CD4-positive, alpha-beta T cell treated with Interleukin-4 for 1 hour (primary cell): ENCODE results near the gene INAVA.

ENCODE experiments used
- DNase-seq, 2 donors: peaks; one replicate each; pipeline ENCODE4 v3.0.0-alpha.2; 2020 to 2022

The INAVA gene, protein sequence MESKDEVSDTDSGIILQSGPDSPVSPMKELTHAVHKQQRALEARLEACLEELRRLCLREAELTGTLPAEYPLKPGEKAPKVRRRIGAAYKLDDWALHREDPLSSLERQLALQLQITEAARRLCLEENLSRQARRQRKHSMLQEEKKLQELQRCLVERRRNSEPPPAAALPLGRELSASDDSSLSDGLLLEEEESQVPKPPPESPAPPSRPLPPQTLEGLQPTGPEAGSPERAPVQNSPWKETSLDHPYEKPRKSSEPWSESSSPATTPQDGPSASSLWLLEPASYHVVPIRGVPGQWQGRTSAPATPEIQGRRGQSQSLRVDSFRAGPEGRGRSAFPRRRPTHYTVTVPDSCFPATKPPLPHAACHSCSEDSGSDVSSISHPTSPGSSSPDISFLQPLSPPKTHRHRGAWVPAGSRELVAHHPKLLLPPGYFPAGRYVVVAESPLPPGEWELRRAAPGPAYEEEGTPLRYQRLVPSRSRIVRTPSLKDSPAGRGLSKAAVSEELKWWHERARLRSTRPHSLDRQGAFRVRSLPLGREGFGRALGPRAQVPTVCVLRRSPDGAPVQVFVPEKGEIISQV

DNA sequence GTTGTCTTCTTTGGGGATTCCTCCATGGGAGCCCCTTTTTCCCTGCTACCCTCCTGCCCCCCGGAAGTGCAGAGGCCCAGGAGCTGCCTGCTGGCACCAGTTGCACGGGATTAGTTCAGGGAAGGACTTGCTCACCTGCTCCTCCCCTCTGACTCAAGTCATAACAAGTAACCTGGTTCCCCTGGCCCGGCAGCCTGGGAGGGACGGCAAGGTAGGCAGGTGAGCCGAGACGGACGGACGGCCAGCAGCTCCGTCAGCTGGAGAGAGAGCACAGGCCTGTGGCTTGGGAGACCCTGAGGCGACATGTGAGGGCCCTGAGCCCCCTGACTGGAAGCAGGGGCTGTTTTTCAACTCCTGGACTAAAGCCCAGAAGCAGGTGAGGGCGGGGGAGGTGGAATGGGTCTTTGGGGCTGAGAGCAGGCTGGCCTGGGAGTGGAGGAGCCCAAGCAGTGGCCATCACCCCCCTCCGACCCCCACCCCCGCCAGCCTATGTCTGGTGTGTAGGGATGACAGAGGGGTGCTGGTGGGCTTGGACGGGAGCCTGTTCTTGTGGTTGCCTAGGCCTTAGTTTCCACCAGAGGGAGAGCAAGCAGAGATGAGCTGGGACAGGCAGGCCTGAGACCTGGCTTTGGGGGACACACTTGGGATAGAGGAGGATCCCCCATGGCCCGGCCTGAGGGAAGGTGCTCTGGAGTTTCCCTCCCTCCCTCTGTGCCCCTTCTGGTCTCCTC, at the start of gene INAVA:
TSS of gene INAVA (plus strand) at position 189 of the 731 bp plus-strand sequence. CDS start 3,501 bp downstream, outside the sequence.
- DNase-seq: no peak

DNA sequence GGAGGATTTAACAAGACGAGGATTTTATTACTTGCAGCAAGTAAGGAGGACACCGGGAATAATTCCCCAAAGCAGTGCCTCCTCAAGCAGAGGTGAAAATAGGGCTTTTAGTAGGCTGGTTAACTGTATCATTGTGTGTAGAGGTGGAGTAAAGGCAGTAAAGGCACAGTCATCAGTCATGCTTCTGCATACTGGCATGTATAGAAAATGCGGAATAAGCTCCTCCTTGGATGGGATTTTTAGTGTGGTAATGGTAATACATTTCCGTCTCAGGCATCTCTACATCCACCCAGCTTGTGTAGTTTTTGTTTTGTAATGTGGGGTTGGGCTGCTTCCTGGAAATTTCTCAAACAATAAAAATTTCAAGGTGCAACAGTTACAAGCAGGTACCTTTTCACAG, 49.3 kb upstream of the INAVA start:
- DNase-seq: no peak

DNA sequence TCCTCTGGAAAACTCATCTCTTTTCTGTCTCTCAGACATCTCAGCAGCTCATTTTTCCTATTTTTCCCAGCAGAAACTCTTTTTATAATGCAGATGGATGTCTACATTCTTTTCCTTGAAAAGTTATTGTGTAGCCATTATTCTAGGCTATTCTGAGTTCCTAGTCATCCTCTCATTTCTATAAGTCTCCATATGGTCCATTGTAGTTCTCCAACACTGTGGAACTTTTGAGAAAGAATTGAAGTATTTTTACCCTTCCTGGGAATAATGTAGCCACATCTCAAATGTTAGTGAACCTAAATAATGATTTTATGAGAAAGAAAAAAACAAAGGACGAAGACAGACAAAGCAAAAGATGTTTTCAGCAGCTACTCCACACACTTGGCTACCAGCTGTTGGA, 48.3 kb upstream of the INAVA start:
- DNase-seq: no peak

DNA sequence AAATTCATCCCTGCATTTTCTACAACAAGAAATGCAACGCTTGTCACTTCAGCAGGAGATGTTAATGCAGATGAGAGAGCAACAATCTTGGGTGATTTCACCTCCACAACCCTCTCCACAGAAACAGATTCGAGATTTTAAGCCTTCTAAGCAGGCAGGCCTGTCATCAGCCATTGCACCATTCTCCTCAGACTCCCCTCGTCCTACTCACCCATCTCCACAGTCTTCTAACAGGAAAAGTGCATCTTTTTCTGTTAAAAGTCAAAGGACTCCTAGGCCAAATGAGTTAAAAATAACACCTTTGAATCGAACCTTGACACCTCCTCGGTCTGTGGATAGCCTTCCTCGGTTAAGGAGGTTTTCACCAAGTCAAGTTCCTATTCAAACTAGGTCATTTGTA, 45.3 kb upstream of the INAVA start:
- DNase-seq: no peak

DNA sequence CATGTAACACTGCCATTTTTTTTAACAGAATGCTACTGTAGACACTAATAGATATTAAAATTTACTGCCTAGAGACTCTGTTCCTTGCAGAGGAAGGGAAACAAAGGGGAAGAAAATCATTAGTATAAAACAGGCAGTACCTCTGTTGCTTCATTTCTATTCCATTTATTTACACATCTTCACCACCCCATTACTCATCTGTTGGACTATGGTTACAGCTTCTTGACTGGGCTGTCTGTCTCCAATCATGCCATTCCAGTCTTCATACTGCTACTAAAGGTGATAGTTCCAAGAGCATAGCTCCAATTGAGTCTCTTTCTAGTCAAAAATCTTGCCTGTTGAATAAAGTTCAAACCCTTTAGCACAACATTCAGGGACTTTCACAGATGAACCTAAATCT, 44.1 kb upstream of the INAVA start:
- DNase-seq: no peak

DNA sequence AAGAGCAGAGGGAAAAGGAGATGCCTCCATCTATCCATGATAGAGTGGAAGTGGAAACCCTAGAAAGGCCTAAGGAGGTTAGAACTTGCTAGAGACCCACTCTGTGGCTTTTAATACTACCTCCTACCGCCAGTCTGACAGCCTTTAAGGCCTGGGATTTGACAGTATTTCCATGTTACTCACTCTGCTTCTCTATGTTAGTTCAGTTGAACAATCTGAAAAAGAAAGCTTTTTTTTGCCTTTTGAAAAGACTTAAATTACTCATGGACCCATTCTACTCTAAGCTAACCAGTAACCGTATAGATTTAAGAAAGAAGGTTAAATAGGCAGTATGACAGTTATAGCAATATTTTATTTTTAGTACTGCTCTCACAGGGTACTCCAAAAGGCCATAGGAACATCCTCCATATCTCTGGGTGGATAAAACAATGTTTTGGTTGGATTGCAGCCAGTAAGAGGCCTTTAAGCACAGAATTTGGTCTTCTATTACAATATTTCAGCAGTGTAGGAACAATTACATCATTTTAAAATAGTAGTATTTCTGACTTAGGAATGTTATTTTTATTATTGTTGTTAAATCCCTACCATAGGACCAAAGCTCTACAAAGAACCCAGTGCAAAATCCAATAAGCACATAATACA, 37.9 kb upstream of the INAVA start:
- DNase-seq: no peak

DNA sequence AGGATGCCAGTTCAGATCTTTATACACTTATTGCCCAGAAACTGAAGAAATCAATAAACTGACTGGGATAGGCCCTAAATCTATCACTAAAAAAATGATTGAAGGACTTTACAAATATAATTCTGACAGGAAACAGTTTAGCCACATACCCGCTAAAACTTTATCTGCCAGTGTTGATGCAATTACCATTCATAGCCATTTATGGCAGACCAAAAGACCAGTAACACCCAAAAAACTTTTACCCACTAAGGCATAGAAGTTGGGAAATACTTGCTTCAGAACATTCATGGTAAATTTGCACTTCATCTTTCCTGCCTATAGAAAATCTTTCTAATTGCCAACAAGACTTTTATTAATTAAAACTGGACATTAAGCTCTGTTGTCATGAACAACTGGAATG, 36.9 kb upstream of the INAVA start:
- DNase-seq: no peak

DNA sequence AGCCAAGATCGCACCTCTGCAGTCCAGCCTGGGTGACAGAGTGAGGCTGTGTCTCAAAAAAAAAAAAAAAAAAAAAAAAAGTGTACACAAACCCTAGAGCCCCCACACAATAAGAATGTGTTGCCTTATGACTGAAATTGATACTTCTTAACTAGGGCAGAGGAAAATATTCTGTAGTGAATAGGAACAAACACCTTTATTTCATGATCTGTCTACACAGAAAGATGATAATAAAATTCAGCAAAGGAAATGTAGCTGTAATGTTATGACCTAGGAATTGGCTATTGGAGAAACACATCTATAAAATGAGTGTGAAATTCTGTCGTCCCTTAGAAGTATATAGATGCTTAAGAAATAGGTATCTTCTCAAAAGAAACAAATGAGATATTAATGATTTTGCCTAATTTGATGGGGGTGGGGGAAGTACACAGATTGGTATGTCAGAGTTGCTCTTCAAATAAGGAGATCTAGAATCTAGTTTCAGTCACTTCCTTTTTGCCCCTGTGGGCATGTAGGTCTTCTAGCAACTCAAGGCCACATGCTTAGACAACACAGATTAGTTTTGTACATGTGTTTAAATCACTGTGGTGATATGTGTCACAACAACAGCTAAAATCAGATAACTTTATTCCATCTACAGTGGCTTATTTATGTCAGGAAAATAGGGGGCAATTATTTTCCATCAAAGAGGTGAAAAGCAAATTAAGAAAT, 32.6 kb upstream of the INAVA start:
- DNase-seq: peak in 1 of 2 donors; percentile 61

DNA sequence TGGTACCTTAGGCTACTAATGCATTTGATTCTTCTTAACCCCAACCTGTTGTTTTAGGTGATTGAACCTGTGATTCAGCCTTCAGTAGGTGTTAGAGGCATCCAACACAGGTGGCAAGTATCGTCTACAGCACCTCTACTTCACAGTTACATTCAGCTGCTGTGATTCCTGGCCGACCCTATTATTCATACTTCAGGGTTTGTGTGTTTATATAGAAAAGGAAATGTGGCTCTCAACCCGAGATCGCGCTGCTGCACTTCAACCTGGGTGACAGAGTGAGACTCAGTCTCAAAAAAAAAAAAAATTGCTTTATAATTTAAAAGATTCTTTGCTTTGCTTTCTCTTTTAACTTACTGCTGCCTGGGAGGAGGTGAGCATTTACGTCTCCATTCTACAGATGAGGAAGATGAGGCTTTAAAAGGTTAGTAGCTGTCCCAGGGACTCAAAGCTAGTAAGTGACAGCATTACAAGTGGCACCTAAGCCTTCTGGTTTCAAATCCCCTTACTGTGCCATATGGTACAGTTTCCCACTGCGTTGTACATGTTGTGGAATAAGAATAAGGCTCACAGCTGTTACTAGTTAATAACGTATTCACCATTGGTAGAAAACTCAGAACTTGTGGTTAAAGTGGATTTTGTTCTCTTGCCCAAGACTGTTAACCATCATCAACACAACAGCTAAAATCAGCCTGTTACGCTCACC, 31.8 kb upstream of the INAVA start:
- peak in 1 of 2 donors; percentile 41 for DNase-seq

DNA sequence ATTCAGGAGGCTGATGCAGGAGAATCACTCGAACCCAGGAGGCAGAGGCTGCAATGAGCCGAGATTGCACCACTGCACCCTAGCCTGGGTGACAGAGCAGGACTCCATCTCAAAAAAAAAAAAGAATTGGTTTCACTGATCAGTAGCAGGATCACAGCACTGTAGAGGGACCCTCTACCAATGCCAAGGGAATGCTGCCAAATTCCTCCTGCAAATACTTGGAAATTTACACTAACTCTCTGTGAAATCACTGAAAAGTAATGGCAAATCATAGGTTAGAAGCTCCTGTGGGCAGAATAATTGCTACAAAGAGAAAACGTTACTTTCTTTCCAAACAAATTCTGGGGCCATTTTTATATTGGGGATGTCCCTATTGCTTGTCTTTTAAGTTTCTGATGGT, 28.6 kb upstream of the INAVA start:
- DNase-seq: no peak

DNA sequence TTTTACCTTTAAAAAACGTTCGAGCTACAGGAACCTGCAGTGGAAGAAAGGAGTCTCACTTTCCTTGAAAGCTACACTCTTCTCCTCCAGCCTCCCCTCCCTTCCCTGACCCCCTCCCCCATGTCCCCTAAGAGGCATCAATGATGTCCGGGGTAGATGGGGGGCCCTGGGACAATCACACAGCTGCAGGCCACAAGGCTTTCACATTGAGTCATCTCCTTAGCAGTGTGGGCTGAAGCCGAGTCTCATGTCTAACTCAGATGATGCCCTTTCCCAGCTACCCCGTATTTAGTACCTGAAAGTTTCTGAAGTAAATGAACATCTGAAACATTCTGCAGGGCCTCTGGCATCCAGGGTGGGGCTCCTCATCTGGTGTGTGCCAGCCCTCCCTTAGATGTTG, 28.2 kb upstream of the INAVA start:
- DNase-seq: no peak

DNA sequence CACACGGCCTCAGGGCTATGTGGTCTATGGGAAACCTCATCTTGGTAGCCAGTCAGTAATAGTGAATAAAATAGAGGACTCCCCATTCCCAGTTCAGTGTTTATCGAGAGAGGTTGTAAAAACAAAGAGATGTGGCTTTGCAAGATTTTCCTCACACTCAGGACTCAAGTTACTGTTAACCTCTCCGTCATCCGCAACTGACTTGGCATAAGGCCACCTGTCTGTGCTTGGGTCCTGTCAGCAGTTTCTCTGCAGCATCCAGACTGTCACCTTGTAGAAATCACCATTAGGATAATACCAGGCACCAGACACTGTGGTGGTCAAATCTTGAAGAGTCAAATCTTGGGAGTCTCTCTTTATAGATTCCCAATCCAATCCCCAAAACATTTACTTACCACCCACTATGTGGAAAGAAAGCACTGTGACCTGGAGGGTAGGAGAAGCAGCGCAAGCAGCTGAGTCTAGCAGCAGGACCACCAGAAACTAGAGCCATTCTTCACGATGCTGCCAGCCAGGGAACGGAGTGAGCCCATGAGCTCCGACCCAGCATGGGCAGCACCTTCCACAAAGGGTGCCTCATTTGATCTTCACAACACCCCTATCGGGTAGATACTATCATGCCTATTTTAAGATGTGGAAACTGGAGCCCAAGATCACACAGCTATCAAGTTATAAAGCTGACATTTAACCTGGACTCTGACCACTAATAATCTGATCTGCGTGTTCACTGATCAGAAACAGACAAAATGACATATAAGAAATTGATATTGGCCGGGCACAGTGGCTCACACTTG, 27.5 kb upstream of the INAVA start:
- no peak for DNase-seq

DNA sequence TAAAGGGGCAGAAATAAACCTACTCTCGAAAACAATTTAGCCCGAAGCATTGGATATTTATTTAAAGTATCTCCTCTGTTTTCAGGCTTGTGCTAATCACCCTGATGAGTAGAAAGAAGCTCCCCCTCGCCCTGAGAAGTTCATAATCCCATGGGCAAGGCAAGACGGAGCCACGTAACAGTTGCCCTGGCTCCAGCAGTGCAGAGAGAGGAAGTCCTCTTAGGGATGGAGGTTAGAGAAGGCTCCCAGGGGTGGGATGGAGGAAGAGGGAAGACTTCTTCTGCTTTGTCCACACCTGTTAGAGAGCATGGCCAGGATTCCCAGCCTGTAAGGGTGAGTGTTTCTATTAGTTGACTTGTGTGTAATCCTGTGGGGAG, 25.3 kb upstream of the INAVA start:
- DNase-seq: no peak

DNA sequence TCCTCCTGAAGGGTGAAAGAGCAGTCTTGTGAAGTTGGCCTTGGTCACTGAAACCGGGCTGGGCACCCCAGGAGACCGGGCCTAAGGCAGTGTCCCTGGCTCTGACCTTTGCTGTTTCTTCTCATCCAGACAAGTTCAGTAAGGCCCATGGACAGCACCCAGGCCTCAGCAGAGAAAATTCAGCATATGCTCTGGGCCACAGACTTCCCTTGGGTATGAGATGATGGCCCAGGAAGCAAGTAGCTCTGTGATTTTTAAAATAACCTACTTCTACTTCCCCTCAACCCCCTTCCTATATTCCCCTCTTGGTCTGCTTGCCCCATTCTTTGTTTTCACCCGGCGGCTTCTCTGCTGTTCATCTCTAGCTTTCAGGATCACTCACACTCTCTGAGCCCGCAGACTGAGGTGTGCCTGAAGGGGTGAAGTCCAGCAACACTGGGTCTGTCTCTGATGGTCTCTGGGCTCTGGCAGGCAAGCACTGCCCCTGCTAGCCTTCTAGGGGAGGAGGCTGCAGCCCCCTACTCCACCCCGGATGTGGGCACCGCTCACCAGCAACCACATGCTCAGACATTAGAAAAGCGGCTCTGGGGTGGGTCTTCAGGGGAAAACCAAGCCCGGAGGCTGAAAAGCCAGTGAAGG, 24.8 kb upstream of the INAVA start:
- peak; percentile 33 to 50 for DNase-seq

DNA sequence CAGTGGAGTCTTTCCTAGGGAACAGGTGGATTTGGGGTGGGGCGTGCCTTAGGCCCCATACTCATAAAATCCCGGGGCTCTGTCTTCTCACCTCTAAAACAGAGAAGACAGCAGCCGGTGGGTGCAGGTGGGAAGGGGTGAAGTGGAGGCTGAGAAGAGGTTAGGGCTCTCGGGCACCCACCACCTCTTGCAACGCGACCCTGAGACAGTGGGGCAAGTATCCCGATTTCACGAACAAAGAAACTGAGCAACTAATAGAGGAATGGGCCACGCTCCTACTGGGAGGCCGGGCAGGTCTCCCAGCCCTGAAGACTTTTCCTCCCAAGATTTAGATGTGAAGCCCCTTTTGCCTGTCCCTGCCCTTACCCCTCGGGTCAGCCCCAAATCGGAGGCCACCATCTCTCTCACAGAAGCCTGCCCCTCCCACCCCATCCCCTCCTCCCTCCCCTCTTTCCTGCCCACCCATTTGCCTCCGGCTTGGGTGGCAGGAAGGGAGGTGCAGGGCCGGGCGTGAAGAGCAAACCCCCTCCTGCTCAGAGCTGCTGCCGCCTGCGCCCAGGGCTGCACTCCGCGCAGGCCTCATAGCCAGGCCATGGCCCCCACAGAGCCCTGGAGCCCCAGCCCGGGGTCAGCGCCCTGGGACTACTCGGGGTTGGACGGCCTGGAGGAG, 22.1 kb upstream of the INAVA start, which contains the start of gene GPR25:
TSS of gene GPR25 (plus strand) at position 536 of the 670 bp plus-strand sequence. CDS start at position 593, 57 bp downstream.
- no peak for DNase-seq

DNA sequence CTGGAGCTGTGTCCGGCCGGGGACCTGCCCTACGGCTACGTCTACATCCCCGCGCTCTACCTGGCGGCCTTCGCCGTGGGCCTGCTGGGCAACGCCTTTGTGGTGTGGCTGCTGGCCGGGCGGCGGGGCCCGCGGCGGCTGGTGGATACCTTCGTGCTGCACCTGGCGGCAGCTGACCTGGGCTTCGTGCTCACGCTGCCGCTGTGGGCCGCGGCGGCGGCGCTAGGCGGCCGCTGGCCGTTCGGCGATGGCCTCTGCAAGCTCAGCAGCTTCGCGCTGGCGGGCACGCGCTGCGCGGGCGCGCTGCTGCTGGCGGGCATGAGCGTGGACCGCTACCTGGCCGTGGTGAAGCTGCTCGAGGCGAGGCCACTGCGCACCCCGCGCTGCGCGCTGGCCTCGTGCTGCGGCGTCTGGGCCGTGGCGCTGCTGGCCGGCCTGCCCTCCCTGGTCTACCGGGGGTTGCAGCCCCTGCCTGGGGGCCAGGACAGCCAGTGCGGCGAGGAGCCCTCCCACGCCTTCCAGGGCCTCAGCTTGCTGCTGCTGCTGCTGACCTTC, 21.5 kb upstream of the INAVA start:
- no peak for DNase-seq

DNA sequence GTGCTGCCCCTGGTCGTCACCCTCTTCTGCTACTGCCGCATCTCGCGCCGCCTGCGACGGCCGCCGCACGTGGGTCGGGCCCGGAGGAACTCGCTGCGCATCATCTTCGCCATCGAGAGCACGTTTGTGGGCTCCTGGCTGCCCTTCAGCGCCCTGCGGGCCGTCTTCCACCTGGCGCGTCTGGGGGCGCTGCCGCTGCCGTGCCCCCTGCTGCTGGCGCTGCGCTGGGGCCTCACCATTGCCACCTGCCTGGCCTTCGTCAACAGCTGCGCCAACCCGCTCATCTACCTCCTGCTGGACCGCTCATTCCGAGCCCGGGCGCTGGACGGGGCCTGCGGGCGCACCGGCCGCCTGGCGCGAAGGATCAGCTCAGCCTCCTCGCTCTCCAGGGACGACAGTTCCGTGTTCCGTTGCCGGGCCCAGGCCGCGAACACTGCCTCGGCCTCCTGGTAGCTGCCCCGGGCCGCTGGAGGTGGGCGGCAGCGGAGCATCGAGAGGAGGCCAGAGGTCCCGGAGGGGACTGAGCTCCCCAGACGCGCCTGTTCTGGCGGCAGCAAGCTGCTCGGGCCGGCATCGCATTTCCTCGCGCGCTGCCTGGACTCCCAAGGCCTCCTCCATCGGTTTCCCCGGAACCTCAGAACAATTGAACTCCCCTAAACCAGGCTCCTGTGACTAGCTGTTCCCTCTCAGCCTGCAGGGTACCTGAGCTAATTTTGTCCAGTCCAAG, 20.9 kb upstream of the INAVA start:
- no peak for DNase-seq

DNA sequence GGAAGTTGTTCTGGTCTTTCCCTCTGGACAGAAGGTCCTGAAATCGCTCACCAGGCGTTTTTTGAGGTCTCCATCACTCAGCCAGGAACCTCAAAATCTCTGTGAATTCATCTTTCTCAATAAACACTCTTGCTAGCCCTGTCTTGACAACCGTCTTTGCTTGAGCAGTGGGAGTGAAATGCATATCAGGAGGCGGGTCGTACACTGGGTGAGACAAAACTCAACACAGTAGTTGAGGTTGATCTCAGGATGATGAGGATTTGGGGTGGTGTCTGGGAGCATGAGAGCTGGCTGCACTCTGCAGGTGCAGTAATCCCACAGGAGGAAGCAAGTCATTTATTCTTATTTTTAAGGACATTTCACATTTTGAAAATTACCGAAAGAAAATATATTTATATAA, 20.0 kb upstream of the INAVA start:
- DNase-seq: no peak

DNA sequence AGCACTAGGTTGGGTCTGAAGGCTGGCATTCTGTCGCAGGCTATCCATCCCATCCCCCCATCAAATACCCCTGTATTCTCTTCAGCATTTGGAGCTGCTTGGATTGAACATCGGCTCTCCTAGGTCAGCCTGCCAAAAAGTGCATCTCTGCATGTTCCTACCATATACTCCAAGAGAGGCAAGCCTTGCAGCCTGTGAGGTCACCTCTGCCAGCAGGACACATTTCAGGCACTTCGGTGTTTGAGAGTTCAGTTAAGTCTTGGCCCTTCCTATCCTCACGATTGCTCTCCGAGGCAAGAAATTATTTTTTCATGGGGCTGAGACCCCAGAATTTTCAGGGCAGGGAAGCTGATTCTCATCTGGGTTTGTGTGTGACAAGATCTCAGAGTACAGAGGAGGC, 19.3 kb upstream of the INAVA start:
- DNase-seq: no peak
